Measurements from ENCODE around the gene ANK3.

The ANK3 gene

DNA sequence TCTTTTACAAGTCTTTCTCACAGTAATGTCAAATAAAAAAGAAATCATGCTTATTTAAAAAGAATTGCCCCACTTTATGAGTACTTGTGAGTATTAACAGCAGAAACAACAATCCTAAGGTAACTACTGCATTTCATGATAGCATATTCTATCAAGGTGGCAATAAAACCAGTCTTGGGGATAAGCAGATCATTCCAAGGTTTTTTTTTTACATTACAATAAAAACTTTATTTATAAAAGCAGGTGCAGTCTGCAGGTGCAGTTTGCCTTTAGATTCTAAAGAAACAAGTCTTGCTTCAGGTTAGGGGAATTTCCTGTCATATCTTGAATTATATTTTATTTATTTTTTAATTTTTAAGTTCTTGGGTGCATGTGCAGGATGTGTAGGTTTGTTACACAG is 10.7 kb upstream of the ANK3 start:
- TF ChIP-seq FOXP2 (optimal IDR thresholded peaks at IDR 0.05; ENCODE audit: borderline replicate concordance, extremely low read depth, extremely low read length, insufficient read depth) (no peak), TAF1 (IDR thresholded peaks at IDR 0.05; ENCODE audit: borderline replicate concordance, insufficient read depth, low read length) (no peak), POLR2AphosphoS5 (IDR thresholded peaks at IDR 0.05; ENCODE audit: low read depth, low read length) (no peak), SIN3A (IDR thresholded peaks at IDR 0.05; ENCODE audit: borderline replicate concordance, insufficient read depth, low read length) (no peak)
- TF ChIP-seq, protein P1, sequence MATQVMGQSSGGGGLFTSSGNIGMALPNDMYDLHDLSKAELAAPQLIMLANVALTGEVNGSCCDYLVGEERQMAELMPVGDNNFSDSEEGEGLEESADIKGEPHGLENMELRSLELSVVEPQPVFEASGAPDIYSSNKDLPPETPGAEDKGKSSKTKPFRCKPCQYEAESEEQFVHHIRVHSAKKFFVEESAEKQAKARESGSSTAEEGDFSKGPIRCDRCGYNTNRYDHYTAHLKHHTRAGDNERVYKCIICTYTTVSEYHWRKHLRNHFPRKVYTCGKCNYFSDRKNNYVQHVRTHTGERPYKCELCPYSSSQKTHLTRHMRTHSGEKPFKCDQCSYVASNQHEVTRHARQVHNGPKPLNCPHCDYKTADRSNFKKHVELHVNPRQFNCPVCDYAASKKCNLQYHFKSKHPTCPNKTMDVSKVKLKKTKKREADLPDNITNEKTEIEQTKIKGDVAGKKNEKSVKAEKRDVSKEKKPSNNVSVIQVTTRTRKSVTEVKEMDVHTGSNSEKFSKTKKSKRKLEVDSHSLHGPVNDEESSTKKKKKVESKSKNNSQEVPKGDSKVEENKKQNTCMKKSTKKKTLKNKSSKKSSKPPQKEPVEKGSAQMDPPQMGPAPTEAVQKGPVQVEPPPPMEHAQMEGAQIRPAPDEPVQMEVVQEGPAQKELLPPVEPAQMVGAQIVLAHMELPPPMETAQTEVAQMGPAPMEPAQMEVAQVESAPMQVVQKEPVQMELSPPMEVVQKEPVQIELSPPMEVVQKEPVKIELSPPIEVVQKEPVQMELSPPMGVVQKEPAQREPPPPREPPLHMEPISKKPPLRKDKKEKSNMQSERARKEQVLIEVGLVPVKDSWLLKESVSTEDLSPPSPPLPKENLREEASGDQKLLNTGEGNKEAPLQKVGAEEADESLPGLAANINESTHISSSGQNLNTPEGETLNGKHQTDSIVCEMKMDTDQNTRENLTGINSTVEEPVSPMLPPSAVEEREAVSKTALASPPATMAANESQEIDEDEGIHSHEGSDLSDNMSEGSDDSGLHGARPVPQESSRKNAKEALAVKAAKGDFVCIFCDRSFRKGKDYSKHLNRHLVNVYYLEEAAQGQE (IDR thresholded peaks at IDR 0.05; ENCODE audit: insufficient read depth in 1 of 2, low read depth in 2 of 2, low read length in 2 of 2) = no peak

DNA sequence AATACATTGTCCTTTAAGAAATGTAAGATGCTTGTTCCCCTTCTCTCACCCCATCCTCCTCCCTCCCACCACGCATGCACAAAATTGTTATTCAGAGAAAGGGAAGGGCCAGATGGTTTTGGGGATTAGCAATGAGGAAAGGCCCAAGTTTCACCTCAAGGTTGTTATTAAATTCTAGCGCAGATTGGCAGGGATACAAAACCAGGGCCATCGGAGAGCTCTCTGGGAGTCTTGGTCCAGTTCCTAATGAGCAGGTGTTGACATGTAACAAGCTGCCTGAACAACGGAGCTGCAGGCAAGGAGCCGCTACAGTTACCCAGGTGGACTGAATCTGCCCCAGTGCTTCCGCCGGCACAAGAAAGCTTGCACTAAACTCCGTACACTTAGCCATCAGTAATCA is 9.7 kb upstream of the ANK3 start:
- TF ChIP-seq FOXP2 (optimal IDR thresholded peaks at IDR 0.05; ENCODE audit: borderline replicate concordance, extremely low read depth, extremely low read length, insufficient read depth) (no peak), POLR2AphosphoS5 (IDR thresholded peaks at IDR 0.05; ENCODE audit: low read depth, low read length) (no peak)

DNA sequence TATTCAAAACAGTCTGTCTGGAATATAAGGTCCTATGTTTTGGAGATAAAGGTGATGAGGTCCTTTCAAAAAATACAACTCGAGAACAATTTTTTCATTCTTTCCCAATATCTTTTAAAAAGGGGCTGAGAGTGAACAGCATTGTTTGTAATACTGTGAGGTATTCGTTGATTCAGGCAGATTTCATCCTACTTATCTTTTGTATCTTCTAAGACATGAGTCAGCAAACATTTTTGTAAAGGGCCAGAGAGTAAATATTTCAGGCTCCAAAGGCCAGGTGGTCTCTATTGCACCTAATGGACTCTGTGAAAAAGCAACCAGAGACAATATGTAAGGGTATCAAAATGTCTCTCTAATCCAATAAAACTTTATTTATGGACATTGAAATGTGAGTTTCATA is 8.1 kb upstream of the ANK3 start:
- TF ChIP-seq SIN3A (IDR thresholded peaks at IDR 0.05; ENCODE audit: borderline replicate concordance, insufficient read depth, low read length) (no peak), POLR2AphosphoS5 (IDR thresholded peaks at IDR 0.05; ENCODE audit: low read depth, low read length) (no peak), TAF1 (IDR thresholded peaks at IDR 0.05; ENCODE audit: borderline replicate concordance, insufficient read depth, low read length) (no peak), FOXP2 (optimal IDR thresholded peaks at IDR 0.05; ENCODE audit: borderline replicate concordance, extremely low read depth, extremely low read length, insufficient read depth) (no peak)
- TF ChIP-seq, protein P1 (IDR thresholded peaks at IDR 0.05; ENCODE audit: insufficient read depth in 1 of 2, low read depth in 2 of 2, low read length in 2 of 2) = no peak

DNA sequence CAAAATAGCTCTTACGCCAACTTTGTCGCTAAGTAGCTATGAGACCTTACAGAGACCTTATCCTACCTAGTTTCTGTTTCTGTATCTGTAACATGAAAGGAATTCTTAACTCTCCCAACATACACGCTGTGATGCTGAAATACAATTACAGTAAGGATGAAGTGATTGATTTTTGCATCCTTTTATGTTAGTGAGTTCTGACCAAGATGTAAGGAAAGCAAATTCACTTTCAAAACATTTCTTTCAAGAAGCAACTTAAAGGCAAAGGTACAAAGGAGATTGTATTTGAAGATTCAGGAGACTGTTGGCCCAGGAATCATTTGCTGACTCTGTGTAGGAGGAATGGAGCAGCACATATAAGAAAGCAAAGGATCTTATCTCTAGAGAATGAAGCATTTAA is 7.1 kb upstream of the ANK3 start:
- TF ChIP-seq TAF1 (IDR thresholded peaks at IDR 0.05; ENCODE audit: borderline replicate concordance, insufficient read depth, low read length) (no peak), FOXP2 (optimal IDR thresholded peaks at IDR 0.05; ENCODE audit: borderline replicate concordance, extremely low read depth, extremely low read length, insufficient read depth) (no peak), POLR2AphosphoS5 (IDR thresholded peaks at IDR 0.05; ENCODE audit: low read depth, low read length) (no peak), SIN3A (IDR thresholded peaks at IDR 0.05; ENCODE audit: borderline replicate concordance, insufficient read depth, low read length) (no peak)
- TF ChIP-seq, protein P1 (IDR thresholded peaks at IDR 0.05; ENCODE audit: insufficient read depth in 1 of 2, low read depth in 2 of 2, low read length in 2 of 2) = no peak

DNA sequence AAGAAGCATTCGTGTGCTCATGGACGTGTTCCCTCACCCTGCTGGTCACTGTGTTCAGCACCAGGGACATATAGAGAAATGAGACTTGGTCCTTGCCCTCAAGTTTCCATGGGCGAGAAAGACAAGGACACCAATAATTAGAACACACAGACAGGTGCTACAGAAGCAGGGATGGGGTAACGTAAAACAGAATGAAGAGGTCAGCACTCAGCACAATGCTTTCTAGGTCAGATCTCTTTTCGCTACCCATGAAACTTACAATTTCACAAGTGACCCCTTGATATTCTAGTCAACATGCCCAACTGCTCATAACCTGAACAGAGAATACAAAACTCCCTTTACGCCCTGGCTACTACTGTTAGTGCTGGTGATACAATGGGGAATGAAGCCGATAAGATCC is 6.0 kb upstream of the ANK3 start:
- TF ChIP-seq TAF1 (IDR thresholded peaks at IDR 0.05; ENCODE audit: borderline replicate concordance, insufficient read depth, low read length) (no peak), SIN3A (IDR thresholded peaks at IDR 0.05; ENCODE audit: borderline replicate concordance, insufficient read depth, low read length) (no peak), FOXP2 (optimal IDR thresholded peaks at IDR 0.05; ENCODE audit: borderline replicate concordance, extremely low read depth, extremely low read length, insufficient read depth) (no peak), POLR2AphosphoS5 (IDR thresholded peaks at IDR 0.05; ENCODE audit: low read depth, low read length) (no peak)
- TF ChIP-seq, protein P1 (IDR thresholded peaks at IDR 0.05; ENCODE audit: insufficient read depth in 1 of 2, low read depth in 2 of 2, low read length in 2 of 2) = no peak
